ENCODE data around the gene PLXNB3.

- TF ChIP-seq EZH2phosphoT487 (IDR thresholded peaks at IDR 0.05; ENCODE audit: unreplicated experiment): no peak
- TF ChIP-seq CTCF (conservative IDR thresholded peaks at IDR 0.05; ENCODE audit: low read depth in 2 of 2): no peak
- no peak for TF ChIP-seq POLR2AphosphoS5 (IDR thresholded peaks at IDR 0.05; ENCODE audit: low read depth)
- TF ChIP-seq EZH2 (IDR thresholded peaks at IDR 0.05; ENCODE audit: low read depth, unreplicated experiment): no peak
Measured at GRCh38 chrX:153719701-153720100, 44.3 kb upstream of the PLXNB3 start.

Measured in GM23338 (cell line).